Kidney glomerular epithelial cell (primary cell): Measurements from ENCODE around the gene RNF8.

Experiments
- DNase-seq: peaks from one replicate; lab custom pipeline; 2025; lab: John Stamatoyannopoulos, UW

The RNF8 gene

DNA sequence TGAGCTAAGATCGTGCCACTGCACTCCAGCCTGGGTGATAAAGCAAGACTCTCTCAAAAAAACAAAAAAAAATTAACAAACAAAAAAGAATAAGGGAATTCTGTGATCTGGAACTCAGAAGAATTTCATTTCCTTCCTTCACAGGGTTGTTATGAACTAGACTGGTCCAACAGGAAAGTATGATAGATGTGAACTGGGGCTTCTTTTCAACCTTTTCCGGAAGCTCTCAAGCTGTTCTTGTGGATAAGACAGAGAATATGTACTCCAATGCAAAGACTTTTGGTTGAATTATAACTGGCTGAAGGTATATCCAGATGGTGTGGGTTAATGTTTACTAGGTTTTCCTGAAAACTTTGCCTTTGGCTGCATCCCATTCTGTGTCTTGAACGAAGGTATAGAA is 5.3 kb downstream of the RNF8 start:
- DNase-seq: no peak

- no peak for DNase-seq
Observed at GRCh38 chr6:37362101-37362828, 8.5 kb downstream of the RNF8 start.

DNA sequence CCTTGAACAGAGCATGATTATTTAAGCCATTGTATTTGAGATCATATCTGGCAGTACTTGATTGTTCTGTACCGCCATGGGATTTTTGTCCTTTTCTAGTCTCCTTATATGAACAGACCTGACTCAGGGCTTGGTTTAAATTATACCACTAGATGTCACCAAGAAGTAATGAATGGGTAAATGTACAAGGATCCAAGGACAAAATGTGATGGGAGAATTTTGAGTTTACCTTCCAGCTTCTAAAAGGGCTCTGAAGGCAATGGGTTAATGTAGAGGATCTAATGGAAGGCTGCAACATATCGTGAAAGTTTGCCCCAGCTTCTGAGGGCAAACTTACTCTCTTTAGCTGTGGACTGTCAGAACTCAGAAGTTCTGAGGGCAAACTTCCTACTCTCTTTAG is 12.0 kb downstream of the RNF8 start:
- no peak for DNase-seq

- no peak for DNase-seq
Observed at GRCh38 chr6:37366910-37367309, 13.1 kb downstream of the RNF8 start.

- no peak for DNase-seq
Observed at GRCh38 chr6:37368961-37369320, 15.2 kb downstream of the RNF8 start.

GRCh38 chr6:37369321-37370201 is 15.8 kb downstream of the RNF8 start:
- no peak for DNase-seq

DNA sequence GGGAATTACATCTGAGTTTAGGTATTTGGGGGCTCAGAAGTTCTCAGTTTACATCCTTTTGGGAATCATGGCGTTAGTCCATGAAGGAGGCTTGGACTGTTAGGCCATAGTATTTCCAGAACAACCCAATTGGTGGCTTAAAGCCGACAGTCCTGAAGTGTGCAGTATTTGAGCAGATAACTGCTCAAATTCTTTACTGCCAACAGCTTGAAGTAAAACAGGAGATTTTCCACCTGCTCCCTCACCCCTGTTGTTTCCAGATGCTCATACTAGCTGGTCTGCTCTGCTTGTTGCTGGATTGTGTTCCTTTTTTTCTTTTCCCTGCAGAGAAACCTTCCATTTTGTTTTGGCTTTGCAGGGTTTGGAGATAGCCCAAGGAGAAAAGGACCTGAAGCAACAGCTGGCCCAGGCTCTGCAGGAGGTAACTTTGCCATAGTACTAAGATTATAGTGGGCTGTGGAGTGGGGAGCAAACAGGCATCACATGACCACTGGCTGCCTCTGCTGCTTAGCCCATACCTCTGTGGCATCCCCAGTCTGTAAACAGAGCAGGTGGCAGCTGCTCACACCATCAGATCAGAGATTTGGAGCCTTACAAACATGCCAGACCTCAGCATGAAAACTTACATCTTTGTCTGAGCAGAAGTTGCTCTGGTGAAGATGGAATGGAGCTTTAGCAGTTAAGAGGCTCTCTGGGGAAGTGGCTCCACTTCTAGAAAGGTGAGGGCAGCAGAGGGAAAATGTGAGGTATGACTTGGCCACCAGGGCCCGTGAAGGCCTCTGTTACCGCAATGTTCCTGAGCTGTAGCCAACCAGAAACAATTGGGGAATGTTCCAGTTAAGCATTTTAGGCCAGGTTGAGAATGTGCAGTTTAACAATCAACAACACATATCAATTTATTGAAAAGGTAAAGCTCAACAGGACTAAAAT is 17.6 kb downstream of the RNF8 start:
- DNase-seq: no peak

- no peak for DNase-seq
Observed at GRCh38 chr6:37372116-37372515, 18.3 kb downstream of the RNF8 start.

DNA sequence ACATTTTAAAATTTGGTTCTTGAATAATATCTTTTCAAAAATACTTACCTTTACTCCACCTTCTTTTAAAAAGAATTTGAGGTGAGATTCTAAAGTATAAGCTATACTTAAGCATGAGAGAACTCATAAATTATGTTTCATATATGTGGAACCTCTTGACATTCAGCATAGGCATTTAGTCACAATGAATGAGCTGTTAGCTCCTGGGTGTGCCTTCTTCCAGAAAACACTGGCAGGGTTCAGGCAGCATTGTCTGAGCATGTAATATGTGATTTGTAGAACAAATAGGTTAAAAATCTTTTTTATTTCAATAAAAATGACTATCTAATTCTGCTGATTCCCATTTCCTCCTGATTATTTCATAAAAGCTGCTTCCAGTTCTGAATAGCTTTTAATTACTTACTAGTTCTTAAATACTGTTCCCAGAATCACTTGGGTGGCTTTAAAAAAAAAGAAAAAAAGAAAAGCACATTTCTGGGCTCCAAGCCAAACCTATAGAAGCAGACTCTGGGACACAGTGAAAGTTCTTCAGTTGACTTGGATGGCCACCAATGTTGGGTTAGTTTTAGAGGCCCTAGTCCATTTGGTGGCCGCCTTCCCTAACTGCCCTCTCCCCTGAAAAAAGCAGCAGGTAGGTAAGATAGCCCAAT is 20.2 kb downstream of the RNF8 start:
- no peak for DNase-seq

- DNase-seq: no peak
Observed at GRCh38 chr6:37375376-37375775, 21.6 kb downstream of the RNF8 start.

DNA sequence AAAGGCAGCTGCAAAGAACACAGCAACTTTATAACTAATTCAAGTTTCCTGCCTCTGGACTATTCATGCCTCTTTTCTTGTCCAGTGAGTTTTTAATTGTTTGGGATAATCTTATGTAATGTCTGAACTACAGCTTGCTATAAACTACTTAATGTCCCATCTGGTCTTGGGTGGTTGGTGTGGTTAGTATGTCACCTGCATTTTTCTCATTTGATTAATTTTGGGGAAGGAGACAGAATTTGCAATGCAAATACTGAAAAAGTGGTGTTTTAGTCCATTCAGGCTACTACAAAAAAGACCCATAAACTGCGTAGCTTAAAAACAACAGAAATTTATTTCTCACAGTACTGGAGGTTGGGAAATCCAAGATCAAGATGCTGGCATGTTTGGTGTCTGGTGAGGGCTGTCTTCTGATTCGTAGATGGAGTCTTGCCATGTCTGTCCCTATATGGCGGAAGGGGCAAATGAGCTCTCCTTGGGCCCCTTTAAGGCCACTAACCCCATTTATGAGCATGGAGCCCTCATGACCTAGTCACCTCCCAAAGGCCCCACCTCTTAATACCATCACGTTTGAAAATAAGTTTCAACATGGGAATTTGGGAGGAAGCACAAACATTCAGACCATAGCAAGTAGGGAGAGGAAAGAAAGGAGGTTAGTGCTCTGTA is 22.4 kb downstream of the RNF8 start:
- no peak for DNase-seq

- peak; percentile 29 for DNase-seq
Observed at GRCh38 chr6:37381579-37381978, 27.8 kb downstream of the RNF8 start.

DNA sequence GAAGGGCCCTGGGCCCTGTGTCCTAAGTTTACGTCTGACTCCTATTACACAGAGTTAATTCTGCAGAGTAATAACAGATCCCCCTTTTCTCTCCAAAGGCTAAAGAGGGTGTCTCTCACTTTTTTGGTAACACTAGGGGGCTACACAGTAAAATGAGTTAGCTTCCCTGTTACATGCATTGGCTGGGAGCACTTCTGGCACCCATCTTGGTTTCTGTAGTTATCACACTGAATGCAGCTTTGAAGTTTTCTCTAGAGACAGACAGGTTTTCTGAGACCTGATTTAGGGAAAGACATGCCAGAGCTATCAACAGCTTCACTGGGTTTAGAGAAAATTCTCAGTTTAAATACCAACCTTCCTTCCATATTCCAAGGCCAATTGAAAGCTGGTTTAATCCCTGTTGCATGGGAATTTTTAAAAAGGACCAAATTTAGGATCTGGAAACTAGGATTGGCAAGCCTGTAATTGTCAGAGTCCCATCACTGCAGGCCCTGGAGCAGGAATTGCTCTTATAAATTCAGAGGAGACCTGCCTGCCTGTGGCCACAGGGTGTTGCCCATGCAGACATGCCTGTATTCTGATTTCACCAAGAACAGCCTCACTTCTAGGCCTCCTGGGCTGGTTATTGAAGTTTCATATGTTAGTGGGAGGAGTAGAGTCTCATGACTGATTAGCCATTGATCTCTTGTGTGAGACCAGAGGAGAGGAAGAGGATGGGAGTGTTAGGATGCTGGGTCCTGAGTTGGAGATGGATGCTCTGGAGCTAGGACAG is 29.4 kb downstream of the RNF8 start:
- no peak for DNase-seq

DNA sequence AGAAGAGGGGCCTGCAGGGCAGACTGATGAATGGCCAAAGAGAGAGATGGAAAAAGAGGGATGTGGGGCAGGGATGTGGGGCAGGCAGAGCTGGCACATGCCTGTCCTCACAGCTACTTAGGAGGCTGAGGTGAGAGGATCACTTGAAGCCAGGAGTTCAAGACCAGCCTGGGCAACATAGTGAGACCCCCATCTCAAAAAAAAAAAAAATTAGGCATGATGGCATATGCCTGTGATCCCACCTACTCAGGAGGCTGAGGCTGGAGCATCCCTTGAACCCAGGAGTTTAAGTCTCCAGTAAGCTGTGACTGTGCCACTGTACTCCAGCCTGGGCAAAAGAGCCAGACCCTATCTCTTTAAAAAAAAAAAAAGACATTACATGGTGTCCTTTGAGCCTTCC is 34.8 kb downstream of the RNF8 start:
- no peak for DNase-seq

DNA sequence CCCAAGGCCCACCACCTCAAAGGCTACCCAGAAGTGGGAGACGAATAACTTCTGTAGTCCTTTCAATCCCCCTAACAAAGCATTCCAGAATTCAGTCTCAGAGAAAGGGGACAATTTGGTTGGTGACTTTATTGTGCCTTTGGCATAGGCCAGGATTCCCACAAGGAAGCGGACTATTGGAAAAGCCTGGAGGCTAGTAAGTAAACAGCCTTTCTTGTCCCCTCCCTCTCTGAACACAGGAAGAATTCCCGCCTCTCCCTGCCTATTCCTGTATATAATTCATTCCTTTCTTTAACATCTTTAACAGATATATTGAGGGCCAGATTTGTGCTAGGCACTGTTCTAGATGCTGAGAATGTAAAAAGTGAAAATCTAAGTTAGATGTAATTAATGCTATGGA is 36.1 kb downstream of the RNF8 start:
- no peak for DNase-seq

- no peak for DNase-seq
Observed at GRCh38 chr6:37391120-37391519, 37.3 kb downstream of the RNF8 start.

DNA sequence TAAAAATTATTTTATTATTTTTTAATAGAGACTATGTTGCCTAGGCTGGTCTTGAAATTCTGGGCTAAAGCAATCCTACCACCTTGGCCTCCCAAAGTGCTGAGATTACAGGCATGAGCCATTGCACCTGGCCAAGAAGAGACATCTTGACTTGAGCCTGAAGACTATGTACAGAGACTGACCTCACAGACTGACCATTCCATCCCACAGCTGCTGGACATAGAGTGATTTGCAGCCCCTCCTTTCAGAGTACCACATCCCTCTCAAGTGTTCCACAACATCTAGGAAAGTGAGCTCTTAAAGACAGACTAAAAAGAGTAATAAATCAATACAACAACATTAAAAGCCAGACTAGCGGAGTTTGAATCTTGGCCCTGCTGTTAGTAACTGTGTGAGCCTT is 39.0 kb downstream of the RNF8 start:
- DNase-seq: no peak

DNA sequence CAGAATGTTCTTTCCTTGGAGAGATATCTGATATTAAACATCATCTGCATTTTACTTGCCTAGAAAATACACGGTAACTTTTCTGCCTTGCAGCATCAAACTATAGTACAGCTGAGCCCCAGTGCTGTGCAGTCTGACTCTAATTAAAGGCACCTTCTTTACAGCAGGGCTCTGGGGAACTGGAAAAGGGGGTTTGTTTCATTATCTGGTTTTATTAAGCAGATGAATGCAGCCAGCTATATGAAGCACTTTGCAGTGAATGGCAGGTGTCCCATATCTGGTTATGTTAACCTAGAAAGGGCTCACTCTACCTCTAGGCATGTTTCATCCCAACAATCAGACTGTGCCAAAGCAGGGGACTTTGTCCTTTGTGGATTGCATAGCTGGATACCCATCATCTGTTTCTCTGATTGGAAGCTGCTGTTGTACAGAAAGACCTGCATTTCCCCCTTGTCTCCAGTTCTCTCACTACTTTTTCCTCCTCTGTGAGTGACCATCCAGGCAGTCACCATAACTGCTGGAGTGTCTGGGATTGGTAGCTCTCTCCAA is 39.7 kb downstream of the RNF8 start:
- DNase-seq: no peak

DNA sequence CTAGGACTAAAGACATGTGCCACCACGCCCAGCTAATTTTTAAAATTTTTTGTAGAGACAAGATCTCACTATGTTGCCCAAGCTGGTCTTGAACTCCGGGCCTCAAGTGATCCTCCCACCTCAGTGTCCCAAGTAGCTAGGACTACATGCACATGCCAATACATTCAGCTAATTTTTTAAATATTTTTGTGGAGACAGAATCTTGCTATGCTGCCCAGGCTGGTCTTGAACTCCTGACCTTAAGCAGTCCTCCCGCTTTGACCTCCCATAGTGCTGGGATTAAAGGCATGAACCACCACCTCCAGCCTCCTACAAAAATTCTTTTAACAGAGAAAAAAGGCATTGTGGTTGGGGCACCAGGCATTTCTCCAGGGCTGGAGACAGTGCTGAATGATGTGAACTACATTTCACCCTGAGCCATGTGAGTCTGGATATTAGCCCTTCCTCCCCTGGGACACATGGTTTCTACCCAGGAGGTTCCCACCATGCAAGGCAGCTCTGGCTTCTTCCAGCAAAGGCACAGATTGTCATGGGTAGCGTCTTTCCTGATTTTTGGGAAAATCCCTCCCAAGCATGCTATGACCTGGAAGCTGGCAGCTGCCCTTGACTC is 42.9 kb downstream of the RNF8 start:
- no peak for DNase-seq

DNA sequence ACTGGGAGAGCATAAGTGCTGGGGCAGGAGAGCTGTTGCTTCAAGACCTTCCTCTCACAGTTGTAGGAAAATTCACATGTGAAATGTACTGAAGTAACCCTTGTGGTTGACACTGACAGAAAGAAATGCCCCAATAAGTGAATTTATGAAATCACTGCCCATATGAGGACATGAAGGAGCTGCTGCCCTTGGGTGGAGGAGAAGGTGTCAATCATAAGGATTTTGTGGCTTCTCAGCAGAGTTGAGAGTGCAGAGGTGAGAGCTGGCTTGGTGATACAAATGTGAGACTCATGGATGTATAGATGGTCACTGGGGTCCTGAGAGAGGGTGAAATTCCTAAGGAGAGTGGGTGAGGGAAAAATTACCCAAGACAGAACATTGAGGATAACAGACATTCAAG is 45.3 kb downstream of the RNF8 start:
- DNase-seq: no peak
